ENCODE data around the gene GPC6. TPM values are rescaled to one million over a fixed set of nuclear protein-coding genes. Genes with fewer than 3 reads are reported as not detected.

The GPC6 gene
- total RNA-seq, 2 donors from 2014 or later = not detected

DNA sequence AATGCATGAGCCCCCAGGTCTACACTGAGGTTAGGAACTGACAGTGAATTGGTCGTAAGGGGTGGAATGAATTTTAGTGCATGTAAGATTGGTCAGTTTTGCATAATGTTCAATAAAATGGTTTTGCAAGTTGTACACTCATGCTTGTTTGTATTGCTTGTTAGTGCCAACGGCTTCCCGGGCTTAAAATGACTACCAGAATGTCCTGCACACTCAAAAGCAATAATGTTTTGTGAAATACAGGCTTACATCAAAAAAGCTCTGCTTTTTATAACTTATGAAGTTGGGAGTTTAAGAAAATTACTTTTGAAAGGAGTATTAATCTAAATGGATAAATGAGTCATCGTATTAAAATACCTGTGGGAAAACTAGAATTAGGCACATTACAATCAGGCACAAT lies 112.9 kb downstream of the GPC6 start:
- no peaks in the 10 kb centered on the region for H3K36me3 Mint-ChIP-seq (ENCODE audit: low read depth)
- no peak overlapping the region for H3K27ac Mint-ChIP-seq
- H3K27me3 Mint-ChIP-seq = no peaks in the 10 kb centered on the region
- peaks cover 12% of the 10 kb centered on the region for H3K9me3 Mint-ChIP-seq
- ATAC-seq (replicated peaks) = no peak
- H3K4me1 Mint-ChIP-seq = no peaks in the 10 kb centered on the region
- H3K4me3 Mint-ChIP-seq = no peak overlapping the region

DNA sequence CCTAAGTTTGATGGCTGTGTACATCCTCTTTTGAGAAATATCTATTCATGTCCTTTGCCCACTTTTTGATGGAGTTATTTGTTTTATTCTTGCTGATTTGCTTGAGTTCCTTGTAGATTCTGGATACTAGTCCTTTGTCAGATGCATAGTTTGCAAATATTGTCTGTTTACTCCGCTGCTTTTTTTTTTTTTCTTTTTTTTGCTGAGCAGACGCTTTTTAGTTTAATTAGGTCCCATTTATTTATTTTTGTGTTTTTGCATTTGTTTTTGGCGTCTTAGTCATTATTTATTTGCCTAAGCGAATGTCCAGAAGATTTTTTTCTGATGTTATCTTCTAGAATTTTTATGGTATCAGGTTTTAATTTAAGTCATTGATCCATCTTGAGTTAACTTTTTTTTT lies 114.9 kb downstream of the GPC6 start:
- no peaks in the 10 kb centered on the region for H3K36me3 Mint-ChIP-seq (ENCODE audit: low read depth)
- no peak overlapping the region for H3K4me3 Mint-ChIP-seq
- no peak overlapping the region for H3K27ac Mint-ChIP-seq
- no peaks in the 10 kb centered on the region for H3K27me3 Mint-ChIP-seq
- H3K9me3 Mint-ChIP-seq = peaks cover 13% of the 10 kb centered on the region
- no peaks in the 10 kb centered on the region for H3K4me1 Mint-ChIP-seq
- ATAC-seq (replicated peaks) = no peak

DNA sequence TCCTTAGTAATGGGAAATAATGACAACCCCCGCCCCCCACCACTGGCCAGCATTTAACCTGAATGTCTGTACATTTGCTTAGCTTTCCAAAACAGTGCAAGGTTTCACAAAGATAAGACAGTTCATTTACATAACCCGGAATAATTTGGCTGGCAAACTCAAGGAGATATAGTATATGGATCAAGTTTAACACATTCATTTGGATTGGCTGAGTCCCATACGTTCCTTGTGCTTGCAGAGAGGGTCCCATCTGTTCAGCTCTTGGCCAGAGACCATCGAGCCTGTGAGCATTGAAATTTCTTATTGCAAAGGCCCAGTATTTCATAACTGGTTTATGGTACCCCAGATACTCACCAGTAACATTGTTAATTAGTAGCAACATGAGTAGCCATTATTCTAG lies 116.5 kb downstream of the GPC6 start:
- Mint-ChIP-seq H3K4me3 (no peak overlapping the region), H3K9me3 (peaks cover 13% of the 10 kb centered on the region), H3K27me3 (no peaks in the 10 kb centered on the region), H3K36me3 (ENCODE audit: low read depth) (no peaks in the 10 kb centered on the region), H3K4me1 (no peaks in the 10 kb centered on the region), H3K27ac (no peak overlapping the region)
- ATAC-seq (replicated peaks) = no peak

DNA sequence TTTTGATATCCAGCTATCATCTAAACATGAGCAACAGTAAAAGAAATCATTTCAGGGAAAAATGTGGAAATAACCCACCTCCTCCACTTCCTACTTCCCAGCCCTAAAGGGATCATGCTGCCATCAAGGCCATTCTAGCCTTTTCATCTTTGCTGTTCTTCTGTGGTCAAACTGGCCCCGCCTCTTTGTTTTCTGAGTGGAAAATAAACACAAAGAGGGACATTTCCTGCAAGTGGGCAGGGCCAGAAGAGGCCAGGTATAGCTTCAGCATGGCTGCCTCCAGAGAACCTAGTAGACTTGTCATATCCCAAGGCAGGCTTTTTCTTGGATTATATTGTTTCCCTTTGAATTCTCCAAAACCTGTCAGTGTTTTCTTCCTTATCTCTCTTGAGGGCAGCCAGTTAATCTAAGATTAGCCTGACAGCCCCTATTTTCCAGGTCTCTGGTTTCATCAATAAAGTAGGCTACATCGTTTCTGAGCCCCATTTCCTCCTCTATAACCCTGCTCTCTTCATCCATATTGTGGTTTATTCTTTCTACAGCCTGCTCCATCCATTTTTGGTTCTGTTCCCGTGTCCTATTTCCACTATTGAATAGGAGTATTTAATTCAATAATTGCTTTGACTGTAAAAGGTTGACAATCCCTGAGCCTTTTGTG lies 117.6 kb downstream of the GPC6 start:
- ATAC-seq (replicated peaks) = no peak
- H3K4me3 Mint-ChIP-seq = no peak overlapping the region
- no peaks in the 10 kb centered on the region for H3K36me3 Mint-ChIP-seq (ENCODE audit: low read depth)
- peaks cover 13% of the 10 kb centered on the region for H3K9me3 Mint-ChIP-seq
- no peak overlapping the region for H3K27ac Mint-ChIP-seq
- no peaks in the 10 kb centered on the region for H3K27me3 Mint-ChIP-seq
- no peaks in the 10 kb centered on the region for H3K4me1 Mint-ChIP-seq

DNA sequence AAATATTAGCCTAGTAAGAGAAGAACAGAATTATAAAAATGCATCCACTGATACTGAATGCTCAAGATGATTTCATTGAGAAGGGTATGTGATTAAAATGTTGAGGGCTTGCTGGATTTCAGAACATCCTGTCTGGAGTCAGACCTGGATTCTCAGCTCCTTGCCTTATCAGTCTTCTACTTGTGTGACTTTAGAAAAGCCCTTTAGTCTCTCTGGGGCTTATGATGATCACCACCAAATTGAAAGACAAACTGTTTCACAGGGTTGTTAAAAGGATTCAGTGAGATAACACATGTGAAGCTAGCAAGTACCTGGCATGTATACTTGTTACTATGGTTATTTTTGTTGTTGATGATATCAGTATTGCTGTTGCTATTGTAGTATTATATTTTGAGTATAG lies 118.4 kb downstream of the GPC6 start:
- no peaks in the 10 kb centered on the region for H3K27me3 Mint-ChIP-seq
- no peak for ATAC-seq (replicated peaks)
- H3K4me1 Mint-ChIP-seq = no peaks in the 10 kb centered on the region
- H3K4me3 Mint-ChIP-seq = no peak overlapping the region
- H3K9me3 Mint-ChIP-seq = peaks cover 13% of the 10 kb centered on the region
- H3K27ac Mint-ChIP-seq = no peak overlapping the region
- no peaks in the 10 kb centered on the region for H3K36me3 Mint-ChIP-seq (ENCODE audit: low read depth)

DNA sequence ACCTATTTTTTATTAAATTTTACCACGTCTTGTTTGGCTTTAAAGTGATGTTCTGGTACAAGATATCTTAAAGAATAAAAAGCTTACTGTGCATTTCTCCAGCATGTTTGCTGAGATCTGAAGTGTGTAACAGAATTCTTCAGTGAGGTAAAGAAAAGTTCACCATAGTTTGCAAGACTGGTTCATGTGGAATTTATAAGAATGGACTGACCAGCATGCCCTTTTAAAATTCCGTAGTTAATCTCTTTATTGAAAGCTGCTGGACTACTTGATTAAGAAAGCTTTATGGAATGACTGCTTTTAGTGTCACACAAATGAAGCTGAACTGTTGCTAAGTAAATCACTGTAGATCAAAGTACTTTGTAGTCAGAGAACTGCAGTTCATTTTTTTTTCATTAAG lies 119.2 kb downstream of the GPC6 start:
- Mint-ChIP-seq H3K36me3 (ENCODE audit: low read depth) (no peaks in the 10 kb centered on the region), H3K27me3 (no peaks in the 10 kb centered on the region), H3K9me3 (peaks cover 13% of the 10 kb centered on the region), H3K4me1 (no peaks in the 10 kb centered on the region), H3K27ac (no peak overlapping the region), H3K4me3 (no peak overlapping the region)
- ATAC-seq (replicated peaks) = no peak

DNA sequence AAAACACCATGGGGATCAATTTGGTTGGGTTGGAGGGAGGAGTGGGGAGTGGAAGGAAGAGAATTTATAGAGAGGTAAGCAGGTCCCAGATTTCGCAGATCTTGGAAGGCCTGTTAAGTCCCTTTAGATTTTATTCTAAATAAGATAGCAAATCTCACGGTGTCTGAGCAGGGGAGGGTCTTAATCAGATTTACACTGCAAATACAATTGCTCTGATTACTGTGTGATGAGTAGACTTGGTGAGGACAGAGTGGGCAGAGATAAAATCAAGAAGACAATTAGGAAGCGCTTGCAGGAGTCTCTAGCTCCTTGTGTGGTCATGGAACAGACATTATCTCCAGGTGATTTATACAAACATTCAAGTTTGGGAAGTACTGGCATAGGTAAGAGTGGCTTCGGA lies 126.0 kb downstream of the GPC6 start:
- ATAC-seq (replicated peaks) = no peak
- Mint-ChIP-seq H3K27me3 (peaks cover 3% of the 10 kb centered on the region), H3K27ac (no peak overlapping the region), H3K9me3 (peaks cover 8% of the 10 kb centered on the region), H3K36me3 (ENCODE audit: low read depth) (no peaks in the 10 kb centered on the region), H3K4me1 (no peaks in the 10 kb centered on the region), H3K4me3 (no peak overlapping the region)

DNA sequence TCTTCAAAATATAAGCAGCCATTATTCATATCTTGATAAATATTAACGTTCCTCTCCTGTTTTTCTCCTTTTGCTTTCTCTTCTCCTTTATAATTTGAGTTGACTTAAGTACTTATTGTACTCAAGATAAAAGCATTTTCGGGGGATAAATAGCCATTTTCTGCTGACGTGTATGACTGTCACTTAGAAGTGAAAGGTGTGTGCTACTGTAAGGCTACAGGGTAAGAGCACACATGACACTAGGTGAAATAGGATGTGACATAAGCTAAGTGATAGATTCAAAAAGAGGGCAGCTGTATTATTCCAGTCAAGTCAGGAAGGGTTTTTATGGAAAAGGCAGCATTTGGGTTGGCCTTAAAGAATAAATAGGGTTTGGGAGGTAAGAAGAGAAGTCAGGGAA lies 128.5 kb downstream of the GPC6 start:
- Mint-ChIP-seq H3K4me3 (no peak overlapping the region), H3K4me1 (no peaks in the 10 kb centered on the region), H3K9me3 (peaks cover 8% of the 10 kb centered on the region), H3K27me3 (peaks cover 3% of the 10 kb centered on the region), H3K27ac (no peak overlapping the region), H3K36me3 (ENCODE audit: low read depth) (no peaks in the 10 kb centered on the region)
- ATAC-seq (replicated peaks) = no peak

DNA sequence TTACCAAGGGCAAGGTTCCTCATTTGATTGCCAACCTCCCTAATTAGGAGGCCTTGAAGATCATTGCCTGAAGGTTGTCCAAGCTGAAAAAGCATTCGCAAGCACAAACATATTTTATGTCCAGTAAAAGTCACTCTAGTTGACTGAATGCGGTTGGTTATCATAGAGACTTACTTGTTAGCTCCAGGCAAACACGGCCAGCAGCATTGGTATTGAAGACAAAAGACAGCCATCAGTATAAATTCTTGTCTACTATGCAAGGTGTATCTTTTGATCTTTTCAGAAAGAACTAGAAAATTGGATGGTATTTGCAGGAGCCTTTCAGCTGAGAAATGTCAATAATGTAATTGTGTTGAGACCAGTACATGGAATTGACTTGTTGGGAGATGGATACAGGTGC lies 129.9 kb downstream of the GPC6 start:
- peaks cover 3% of the 10 kb centered on the region for H3K27me3 Mint-ChIP-seq
- H3K9me3 Mint-ChIP-seq = peaks cover 8% of the 10 kb centered on the region
- no peak overlapping the region for H3K27ac Mint-ChIP-seq
- no peak overlapping the region for H3K4me3 Mint-ChIP-seq
- no peak for ATAC-seq (replicated peaks)
- H3K36me3 Mint-ChIP-seq (ENCODE audit: low read depth) = no peaks in the 10 kb centered on the region
- H3K4me1 Mint-ChIP-seq = no peaks in the 10 kb centered on the region

DNA sequence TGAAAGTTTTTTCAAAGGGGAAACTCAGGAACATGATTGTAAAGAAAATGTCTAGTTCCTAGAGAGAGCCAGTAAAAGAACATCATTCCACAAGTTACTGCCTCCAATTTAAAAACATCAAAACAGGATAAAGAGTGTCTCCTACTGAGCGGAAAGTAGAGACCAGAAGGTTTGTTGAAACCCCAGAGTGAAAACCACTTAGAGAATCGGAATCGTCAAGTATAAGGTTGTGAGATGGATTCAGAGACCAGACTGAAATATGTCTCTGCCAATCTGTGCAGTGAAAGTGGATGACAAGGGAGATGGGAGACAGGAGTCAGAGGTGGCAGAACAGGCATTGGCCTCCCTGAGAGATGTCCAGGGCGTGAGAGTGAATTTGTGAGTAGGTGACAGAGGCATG lies 133.4 kb downstream of the GPC6 start:
- no peak for ATAC-seq (replicated peaks)
- H3K36me3 Mint-ChIP-seq (ENCODE audit: low read depth) = no peaks in the 10 kb centered on the region

DNA sequence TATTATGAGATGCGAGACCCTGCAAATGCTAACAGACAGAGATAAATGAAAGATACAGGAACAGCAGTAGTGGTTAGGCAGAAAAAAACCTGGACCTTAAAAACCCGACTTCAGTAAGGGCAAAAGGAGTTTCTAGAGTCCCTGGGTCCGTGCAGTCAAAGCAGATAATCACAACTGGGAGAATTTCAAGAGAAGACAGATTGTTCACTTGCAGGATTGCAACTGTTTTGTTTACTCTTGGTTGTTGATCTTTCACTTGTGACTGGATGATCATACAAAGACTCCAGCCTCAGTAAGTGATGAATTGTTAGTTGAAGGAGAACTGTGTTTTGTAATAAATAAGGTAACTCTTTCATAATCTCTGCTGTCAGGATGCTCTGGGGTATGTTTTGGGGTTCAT lies 135.1 kb downstream of the GPC6 start:
- no peak overlapping the region for H3K27ac Mint-ChIP-seq
- no peak for ATAC-seq (replicated peaks)
- H3K36me3 Mint-ChIP-seq (ENCODE audit: low read depth) = no peaks in the 10 kb centered on the region
- H3K27me3 Mint-ChIP-seq = no peaks in the 10 kb centered on the region
- no peak overlapping the region for H3K4me3 Mint-ChIP-seq
- no peaks in the 10 kb centered on the region for H3K4me1 Mint-ChIP-seq
- H3K9me3 Mint-ChIP-seq = peaks cover 8% of the 10 kb centered on the region

More for the DNA sequence above, 133.4 kb downstream of the GPC6 start:
- Mint-ChIP-seq H3K9me3 (peaks cover 11% of the 10 kb centered on the region), H3K27ac (no peak overlapping the region), H3K4me1 (no peaks in the 10 kb centered on the region), H3K4me3 (no peak overlapping the region), H3K27me3 (peaks cover 3% of the 10 kb centered on the region)

DNA sequence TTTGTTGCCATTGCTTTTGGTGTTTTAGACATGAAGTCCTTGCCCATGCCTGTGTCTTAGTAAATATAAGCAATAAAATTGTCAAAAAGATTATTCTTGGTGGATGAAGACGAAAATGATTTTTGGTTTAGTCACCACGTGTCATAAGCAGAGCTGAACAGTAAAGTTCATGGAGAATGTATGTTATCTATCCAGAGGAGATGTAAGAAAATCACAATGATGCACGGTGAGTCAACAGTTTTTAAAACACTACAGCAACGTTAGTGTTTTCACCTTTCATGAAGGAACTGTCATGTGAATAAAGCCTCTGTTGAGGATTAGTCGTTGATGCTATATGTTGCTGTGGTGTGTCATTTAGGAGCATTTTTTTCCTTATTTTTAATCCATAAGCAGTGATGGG lies 137.6 kb downstream of the GPC6 start:
- ATAC-seq (replicated peaks) = no peak
- H3K27ac Mint-ChIP-seq = no peak overlapping the region
- no peaks in the 10 kb centered on the region for H3K4me1 Mint-ChIP-seq
- peaks cover 8% of the 10 kb centered on the region for H3K9me3 Mint-ChIP-seq
- H3K4me3 Mint-ChIP-seq = no peak overlapping the region
- H3K27me3 Mint-ChIP-seq = no peaks in the 10 kb centered on the region
- no peaks in the 10 kb centered on the region for H3K36me3 Mint-ChIP-seq (ENCODE audit: low read depth)

DNA sequence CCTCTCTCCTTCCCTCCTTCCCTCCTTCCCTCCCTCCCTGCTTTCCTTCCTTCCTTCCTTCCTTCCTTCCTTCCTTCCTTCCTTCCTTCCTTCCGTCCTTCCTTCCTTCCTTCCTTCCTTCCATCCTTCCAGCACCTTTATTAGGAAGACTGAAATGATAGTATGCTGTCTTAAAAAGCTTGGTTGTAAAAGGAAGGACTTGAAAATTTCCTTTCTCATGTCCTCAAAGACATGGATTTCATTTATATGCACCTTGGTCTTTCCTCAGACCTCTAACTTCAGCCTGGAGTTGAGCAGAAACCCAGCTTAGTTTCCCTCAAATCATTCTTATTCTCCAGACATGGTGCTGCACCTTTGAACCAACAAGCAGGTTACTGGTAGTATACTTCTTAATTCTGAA lies 141.7 kb downstream of the GPC6 start:
- H3K4me1 Mint-ChIP-seq = no peaks in the 10 kb centered on the region
- no peaks in the 10 kb centered on the region for H3K36me3 Mint-ChIP-seq (ENCODE audit: low read depth)
- H3K27ac Mint-ChIP-seq = no peak overlapping the region
- H3K4me3 Mint-ChIP-seq = no peak overlapping the region
- H3K27me3 Mint-ChIP-seq = peaks cover 3% of the 10 kb centered on the region
- peaks cover 8% of the 10 kb centered on the region for H3K9me3 Mint-ChIP-seq
- no peak for ATAC-seq (replicated peaks)

DNA sequence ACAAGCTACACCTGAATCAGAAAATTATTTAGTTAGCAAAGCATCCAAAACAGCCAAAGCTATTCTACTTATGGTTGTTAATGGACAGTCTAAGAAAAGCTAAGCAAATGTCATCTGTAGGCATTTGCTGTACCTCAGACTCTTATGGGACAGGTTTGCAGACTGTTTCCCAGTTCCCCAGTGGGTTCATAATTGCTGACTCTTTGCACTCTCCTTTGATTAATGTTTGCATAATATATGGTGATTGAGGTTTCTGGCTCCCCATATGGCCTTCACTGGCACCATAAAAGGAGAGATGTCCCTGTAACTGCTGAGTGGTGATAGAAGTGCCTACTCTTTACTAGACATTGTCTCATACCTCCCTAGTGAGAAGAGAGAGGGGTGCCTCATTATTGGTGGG lies 142.1 kb downstream of the GPC6 start:
- no peak for ATAC-seq (replicated peaks)
- H3K4me3 Mint-ChIP-seq = no peak overlapping the region
- peaks cover 3% of the 10 kb centered on the region for H3K27me3 Mint-ChIP-seq
- H3K36me3 Mint-ChIP-seq (ENCODE audit: low read depth) = no peaks in the 10 kb centered on the region
- no peaks in the 10 kb centered on the region for H3K4me1 Mint-ChIP-seq
- H3K27ac Mint-ChIP-seq = no peak overlapping the region
- H3K9me3 Mint-ChIP-seq = peaks cover 8% of the 10 kb centered on the region

DNA sequence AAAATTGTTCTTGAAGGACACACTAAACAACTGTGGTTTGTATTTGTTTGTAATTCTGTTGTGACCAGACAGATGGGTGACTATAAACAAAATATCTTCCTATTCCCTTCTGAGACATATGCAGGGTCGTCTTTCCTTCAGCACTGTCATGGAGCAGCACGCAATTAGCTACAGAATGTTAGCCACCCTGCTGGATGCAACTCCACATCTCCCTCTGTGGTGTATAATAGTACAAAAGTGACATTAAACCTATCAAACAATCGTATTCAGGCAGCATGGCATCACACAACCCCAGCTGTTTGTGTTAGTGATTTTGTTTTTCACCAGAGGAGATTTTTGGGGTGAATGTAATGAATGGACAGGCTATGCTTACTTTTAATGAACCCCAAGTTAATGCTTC lies 146.2 kb downstream of the GPC6 start:
- Mint-ChIP-seq H3K9me3 (no peaks in the 10 kb centered on the region), H3K27ac (no peak overlapping the region), H3K4me1 (no peaks in the 10 kb centered on the region), H3K4me3 (no peak overlapping the region), H3K36me3 (ENCODE audit: low read depth) (no peaks in the 10 kb centered on the region), H3K27me3 (peaks cover 3% of the 10 kb centered on the region)
- ATAC-seq (replicated peaks) = no peak

DNA sequence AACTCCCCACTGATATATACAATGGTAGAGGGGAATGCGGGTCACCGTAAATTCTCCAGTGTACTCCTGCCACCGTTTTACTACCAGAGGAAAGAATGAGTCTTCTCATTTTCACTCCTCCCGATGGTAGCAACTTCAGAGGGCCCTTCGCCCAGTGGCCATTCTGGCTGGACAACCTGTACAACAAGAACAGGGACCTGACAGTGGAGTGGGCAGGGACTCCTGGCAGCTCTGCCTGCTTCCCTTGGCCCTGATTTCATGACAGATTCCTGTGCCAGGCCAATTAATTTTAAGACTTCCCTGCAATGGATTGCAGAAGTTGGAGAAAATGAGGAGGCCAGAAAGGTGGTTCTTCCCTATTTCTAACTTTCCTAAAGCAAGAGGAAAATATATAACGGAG lies 148.9 kb downstream of the GPC6 start:
- H3K36me3 Mint-ChIP-seq (ENCODE audit: low read depth) = no peaks in the 10 kb centered on the region
- no peak overlapping the region for H3K4me3 Mint-ChIP-seq
- no peaks in the 10 kb centered on the region for H3K9me3 Mint-ChIP-seq
- H3K27me3 Mint-ChIP-seq = peaks cover 3% of the 10 kb centered on the region
- no peak overlapping the region for H3K27ac Mint-ChIP-seq
- H3K4me1 Mint-ChIP-seq = no peaks in the 10 kb centered on the region
- ATAC-seq (replicated peaks) = no peak

All from activated T-helper 17 cell treated with anti-CD3 and anti-CD28 coated beads, Interleukin-2, amount 50 U/mL, for 72 hours (primary cell).